Superior temporal gyrus (tissue), 1 donor: ENCODE measurements around the gene SCAMP4.

Experiments
- DNase-seq: peaks from one replicate; pipeline ENCODE4 v3.0.0-alpha.2; 2016; ENCODE audit errors: extremely low spot score

SCAMP4 gene

DNA sequence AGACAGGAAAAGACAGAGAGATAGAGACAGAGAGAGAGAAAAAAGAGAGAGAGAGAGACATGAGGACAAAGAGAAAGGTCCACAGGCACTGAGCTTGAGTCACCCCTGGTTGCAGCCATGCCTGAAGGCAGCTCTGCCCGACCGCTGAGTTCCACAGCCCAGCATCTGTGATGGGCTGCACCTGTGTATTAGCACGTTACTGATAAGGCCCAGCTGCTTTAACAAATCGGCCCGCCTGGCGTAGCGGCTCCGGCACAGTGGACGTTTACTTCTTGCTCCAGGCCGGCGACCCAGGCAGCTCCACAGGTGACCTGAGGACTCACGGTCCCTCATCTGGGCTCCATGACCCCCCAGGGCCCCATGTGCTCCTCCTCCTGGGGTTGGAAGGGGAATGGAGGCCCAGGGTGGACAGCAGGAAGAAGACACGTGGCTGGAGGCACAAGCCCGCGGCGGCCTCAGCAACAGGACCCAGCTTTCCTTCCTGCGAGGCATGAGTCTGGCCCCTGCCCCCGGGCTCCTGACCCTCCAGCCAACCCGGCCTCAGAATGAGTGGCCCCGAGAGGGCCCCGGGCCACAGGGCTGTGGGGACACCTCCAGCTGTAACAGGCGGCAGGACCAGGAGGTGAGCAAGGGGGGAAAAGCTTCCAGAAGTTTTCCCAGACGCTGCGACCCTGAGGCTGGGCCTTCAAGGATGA, 31.9 kb downstream of the SCAMP4 start:
- no peak for DNase-seq

GRCh38 chr19:1938071-1938470, 32.9 kb downstream of the SCAMP4 start:
- DNase-seq: no peak

- DNase-seq: no peak
Measured at GRCh38 chr19:1941146-1942077, 36.2 kb downstream of the SCAMP4 start, which contains the start of gene CSNK1G2. Gene CSNK1G2, plus strand, starts transcription at chr19:1941172. Its CDS starts 28,601 bp downstream, at chr19:1969773.

DNA sequence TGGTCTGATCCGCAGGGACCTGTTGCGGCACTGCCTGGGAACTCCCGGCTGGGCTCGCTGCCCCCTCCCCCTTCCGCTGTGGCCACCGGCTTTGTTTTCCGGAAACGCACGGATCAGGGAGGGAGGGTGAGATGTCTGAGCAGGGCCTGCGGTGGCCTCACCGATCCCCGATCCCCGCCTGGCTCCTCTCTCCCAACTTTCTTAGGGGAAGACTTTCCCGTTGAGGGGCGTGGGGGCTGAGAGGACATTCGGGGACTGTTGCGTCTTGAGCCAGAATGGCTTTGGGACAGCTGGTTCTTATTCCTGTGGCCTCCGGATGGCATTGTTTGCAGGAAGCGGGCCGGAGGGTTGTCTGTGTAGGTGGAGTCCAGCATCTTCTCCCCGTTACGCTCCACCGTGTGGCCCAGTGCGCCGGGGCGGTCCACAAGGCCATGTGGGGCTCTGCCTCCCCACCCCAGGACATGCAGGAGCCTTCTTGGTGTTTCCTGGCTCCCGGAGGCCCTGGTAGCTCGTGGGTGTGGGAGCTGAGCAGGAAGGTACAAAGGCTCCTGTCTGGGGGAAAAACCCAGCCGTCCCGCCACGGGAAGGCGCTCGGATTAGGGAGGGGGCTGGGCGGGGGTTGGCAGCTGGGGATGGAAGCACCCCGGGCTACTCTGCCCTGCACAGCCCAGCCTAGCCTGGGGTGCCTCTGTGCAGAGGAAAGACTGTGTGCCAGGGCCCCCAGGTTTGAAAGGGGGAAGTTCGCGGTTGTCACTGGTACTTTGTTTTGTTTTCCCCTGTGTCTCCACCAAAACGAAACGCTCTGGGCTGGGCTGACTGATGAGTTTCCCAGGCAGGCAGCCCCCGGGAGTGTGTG, 37.1 kb downstream of the SCAMP4 start:
- peak; percentile 25 for DNase-seq

DNA sequence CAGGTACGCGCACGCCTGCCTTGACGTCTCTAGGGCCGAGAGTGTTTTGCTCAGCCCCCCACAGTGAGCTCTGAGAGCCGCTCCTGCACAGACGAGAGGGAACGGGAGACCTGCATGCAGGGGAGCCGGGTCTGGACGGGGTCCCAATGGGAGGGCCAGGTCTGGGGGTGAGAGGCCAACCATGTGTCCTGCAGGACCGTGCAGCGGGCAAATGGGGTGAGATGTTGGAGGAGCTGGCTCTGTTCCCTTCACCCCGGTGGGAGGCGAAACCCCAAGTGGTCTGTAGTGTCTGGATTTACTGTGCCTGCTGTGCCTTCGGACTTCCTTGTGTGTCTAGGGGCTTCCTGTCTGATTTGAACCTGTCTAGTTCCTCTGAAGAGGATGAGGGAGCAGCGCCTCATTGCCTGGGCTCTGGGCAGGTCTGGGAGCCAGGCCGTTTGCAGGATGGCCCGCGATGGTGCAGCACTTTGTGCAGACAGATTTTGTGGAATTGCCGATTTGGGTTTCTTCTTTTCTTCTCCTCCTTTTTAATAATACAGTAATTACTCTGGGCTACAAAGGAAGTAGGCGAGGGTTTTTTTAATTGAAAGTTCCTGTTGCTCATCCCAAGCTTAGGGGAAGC, 37.8 kb downstream of the SCAMP4 start:
- no peak for DNase-seq

- DNase-seq: no peak
Measured at GRCh38 chr19:1943661-1944087, 38.5 kb downstream of the SCAMP4 start.

GRCh38 chr19:1944088-1944915, 39.1 kb downstream of the SCAMP4 start:
- DNase-seq: no peak

DNA sequence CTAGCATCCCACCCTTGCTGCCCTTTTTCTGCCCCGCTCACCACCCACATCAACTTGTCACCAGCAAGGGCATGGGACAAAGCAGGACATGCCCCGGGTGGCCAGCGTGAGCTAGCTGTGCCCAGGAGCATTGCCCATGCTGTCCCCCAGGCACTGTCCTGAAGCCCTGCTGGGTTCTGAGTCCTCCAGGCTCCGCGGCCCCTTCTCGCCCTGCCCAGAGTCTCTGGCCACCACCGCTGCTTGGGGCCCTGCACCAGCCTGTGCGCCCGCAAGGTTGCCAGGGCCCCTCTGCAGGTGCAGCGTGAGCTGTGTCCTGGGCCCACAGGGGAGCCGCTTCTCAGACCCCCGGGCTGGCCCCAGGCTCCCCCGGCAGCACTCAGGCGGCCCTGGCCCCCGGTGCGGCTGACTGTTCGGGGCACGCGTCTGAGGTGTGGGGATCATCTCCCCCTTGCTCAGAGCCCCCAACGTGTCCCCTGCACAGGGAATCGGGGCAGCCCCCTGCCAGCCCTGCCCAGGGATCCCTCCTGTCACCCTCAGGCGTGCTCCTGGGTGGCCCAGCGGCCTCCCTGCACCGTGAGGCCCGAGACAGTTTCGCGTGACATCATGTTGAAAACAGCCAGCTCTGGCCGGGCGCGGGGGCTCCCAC, 39.8 kb downstream of the SCAMP4 start:
- DNase-seq: no peak

GRCh38 chr19:1945899-1946298, 40.7 kb downstream of the SCAMP4 start:
- DNase-seq: no peak

DNA sequence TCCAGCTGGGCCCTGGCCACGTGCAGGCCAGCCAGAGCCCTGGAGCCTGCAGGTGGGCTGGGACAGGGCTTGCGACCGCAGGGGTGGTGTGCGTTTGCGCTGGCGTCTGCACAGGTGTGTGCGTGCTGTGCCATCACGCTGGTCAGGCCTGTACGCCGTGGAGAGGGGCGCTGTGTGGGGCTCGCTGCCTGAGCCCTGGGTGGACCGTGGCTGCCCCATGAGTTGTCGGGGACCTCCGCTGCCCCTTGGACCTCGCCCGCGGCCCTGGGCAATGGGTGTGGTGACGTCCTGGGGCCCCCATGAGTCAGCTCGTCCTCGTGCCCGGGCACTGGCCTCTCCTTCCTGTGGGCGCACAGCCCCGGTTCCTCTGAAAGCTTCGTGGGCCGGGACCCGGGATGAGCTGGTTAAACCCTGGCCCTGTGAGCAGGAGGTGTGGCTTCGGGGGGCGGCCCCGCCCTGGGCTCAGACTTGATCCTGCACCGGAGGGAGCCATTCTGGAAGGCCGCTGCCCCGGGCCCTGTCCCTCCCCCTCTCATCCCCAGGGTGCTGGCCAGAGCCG, 42.5 kb downstream of the SCAMP4 start:
- DNase-seq: no peak

- DNase-seq: no peak
Measured at GRCh38 chr19:1949304-1950101, 44.3 kb downstream of the SCAMP4 start.

DNA sequence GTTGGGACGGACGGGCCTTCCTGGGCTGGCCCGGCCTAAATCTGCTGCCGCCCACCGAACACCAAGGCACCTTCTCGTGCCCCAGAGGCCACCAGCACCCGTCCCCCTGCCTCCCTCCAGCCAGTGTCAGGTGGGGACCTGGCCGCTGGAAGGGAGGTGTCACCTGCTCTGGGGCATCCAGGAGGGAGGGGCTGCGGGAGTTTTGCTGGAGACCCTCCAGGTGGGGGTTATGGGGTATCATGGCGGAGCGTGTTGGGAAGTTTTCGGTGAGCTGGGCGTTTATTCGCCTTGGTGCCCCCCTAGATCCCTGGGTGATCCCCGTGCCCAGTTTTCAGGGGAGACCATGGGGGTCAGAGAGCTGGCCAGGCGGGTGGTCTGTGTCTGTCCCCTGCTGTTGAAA, 45.4 kb downstream of the SCAMP4 start:
- DNase-seq: no peak

DNA sequence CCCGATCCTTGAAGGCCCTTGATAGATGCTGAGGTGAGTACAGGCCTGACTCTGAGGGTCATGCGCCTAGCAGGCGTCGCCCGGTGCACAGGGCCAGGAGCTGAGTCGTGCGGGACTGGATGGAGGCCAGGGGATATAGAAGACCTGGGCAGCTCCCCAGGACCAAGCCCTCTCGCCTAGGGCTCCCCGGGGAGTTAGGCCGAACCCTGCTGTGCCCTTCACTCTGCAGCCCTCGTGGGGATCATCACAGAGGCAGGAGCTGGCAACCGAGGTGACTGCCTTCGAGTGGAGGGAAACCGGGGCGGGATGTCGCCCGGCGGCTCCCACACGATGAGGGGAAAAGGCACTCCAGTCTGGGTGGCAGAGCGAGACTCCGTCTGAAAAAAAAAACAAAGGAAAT, 47.4 kb downstream of the SCAMP4 start:
- DNase-seq: no peak

DNA sequence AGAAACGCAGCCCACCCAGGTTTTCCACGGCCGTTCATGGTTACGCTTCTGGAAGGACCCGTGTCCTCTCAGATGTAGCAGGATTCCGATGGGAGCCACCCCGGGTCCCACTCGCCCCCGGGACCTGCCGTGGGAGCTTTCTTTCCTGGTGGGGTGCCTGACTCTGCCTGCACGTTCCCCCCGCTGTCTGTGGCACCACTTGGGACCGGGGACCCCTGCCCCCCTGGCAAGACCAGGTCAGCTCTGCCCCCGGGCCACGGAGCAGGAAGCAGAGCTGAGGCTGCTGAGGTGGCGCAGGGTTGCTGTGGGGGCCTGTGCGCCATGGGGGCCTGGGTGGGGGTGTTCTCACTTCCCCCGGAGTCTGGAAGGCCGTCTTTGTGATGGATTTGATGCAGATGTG, 47.8 kb downstream of the SCAMP4 start:
- DNase-seq: no peak

- DNase-seq: no peak
Measured at GRCh38 chr19:1953441-1954094, 48.4 kb downstream of the SCAMP4 start.

GRCh38 chr19:1954532-1954933, 49.3 kb downstream of the SCAMP4 start:
- DNase-seq: no peak

DNA sequence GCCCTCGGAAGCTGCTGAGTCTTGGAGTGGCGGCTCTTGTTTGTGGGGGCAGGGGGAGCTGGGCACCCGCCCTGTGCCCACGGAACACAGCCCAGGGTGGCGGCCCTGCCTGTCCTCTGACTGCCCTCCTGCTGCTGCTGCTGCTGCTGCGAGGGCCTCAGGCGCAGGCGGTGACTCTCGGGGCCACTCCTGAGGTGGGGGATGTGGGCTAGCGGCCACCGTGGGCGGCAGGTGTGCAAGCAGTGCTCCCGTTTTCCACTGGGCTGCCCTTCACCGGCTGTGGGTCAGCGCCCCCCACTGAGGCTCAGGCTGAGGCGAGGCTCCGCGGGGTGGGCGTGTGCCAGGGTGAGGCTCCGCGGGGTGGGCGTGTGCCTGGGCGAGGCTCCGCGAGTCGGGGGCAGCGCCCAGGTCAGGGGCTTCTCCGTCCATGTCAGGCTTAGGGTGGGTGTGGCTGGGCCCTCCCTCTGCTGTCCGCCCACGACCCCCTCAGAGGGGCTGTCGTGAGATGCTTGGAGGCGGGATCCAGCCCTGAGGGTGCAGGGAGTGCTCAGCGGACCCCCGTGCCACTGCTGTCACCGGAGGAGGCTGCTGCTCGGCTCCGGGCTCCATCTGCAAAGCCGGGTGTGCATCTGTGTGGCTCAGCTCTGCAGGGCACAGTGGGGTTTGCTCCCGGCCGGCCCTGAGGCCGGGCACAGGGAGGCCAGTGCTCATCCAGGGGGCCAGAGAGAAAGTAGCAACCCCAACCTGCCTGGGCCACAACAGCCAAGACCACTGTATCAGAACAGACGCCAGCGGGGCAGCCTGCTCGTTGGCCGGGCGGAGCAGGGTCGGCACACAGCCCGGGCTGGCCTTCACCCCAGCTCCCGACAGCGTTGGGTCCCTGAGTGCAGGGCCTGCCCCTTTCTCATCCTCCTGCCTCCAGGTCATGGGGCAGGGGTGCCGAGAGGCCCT, 50.2 kb downstream of the SCAMP4 start:
- no peak for DNase-seq
